AG10803 (cell line): ENCODE data around the gene DIABLO.
"Not testable (repeated sequence)": the region's sequence is repeated elsewhere in the genome, so short reads cannot be mapped to it uniquely, and the experiment has no call there.

Experiments used
- DNase-seq: peaks from one replicate; pipeline ENCODE4 v3.0.0; 2010; ENCODE audit warnings: low read depth
- H3K4me3 ChIP-seq: 2 replicates; pipeline ENCODE4 v1.5.1; 2011; ENCODE audit warnings: mild to moderate bottlenecking, low read length, control low read depth
- CTCF ChIP-seq: conservative IDR thresholded peaks from 2 replicates; pipeline ENCODE4 v1.5.1; 2011; ENCODE audit warnings: mild to moderate bottlenecking, low read length, control low read depth, inconsistent platforms

DIABLO gene

GRCh38 chr12:122225683-122226365 lies at the start of gene DIABLO:
Gene DIABLO, minus strand, starts transcription at chr12:122226052. Its CDS starts 38 bp downstream, at chr12:122226014.
- peak within 1 kb of the TSS; percentile 93 for H3K4me3 ChIP-seq
- no peak for TF ChIP-seq CTCF
- DNase-seq, result peak; percentile 99

DNA sequence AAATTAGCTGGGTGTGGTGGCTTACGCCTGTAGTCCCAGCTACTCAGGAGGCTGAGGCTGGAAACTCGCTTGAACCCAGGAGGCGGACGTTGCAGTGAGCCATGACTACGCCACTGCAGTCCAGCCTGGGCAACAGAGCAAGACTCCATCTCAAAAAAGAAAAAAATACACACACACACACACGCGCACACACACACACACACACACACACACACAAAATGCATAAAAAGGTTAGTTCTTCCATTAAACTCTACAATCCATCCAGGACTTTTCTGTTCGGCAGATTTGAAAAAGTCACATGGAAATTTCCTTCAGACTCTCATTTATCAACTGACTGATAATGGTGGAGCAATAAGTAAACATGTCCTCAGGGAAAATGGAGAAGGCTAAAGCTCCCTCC lies 49.6 kb upstream of the DIABLO start:
- H3K4me3 ChIP-seq, result no peak overlapping the region
- TF ChIP-seq CTCF, result no peak
- DNase-seq, result no peak

DNA sequence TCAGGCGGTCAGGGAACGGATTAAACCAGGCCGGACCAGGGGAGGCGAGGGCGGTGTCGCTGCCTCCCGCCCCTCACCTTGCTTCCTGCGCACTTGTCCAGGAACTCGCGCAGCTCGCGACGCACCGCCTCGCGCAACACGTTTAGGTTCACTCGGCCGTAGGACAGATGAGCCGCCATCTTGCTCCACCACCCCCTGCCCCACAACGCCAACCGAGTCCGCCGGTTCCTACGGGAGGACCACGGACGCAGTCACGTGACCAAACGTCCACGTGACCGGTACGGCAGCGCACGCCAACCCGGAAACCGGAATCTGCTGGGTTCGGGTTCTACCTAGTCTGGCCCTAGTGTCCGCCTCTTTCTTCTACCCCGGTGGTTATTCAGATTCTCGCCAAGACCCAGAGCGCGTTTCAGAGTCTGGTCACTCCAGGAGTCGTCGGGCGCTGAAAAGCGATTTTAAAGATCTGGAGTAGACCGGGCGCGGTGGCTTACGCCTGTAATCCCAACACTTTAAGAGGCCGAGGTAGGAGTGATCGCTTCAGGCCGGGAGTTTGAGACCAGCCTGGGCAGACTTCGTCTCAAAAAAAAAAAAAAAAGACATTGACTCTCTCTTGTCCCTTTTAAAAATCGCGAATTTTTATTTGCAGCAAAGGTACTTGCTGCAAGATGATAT lies 40.5 kb upstream of the DIABLO start, which contains the start of gene VPS33A:
VPS33A (minus strand) TSS at position 265 of the 672 bp plus-strand sequence; CDS start at position 179, 86 bp downstream.
- H3K4me3 ChIP-seq, result peak within 1 kb of the TSS; percentile 99
- DNase-seq, result peak; percentile 99
- no peak for TF ChIP-seq CTCF

- peak overlapping the region; percentile 99 for H3K4me3 ChIP-seq
- peak; percentile 20 for DNase-seq
Measured at GRCh38 chr12:122265886-122266229, 40.0 kb upstream of the DIABLO start.

GRCh38 chr12:122265476-122265875 lies 39.6 kb upstream of the DIABLO start:
- H3K4me3 ChIP-seq, result peak overlapping the region; percentile 99
- no peak for DNase-seq
- no peak for TF ChIP-seq CTCF

More at GRCh38 chr12:122265886-122266229, 40.0 kb upstream of the DIABLO start:
- TF ChIP-seq CTCF, result no peak

DNA sequence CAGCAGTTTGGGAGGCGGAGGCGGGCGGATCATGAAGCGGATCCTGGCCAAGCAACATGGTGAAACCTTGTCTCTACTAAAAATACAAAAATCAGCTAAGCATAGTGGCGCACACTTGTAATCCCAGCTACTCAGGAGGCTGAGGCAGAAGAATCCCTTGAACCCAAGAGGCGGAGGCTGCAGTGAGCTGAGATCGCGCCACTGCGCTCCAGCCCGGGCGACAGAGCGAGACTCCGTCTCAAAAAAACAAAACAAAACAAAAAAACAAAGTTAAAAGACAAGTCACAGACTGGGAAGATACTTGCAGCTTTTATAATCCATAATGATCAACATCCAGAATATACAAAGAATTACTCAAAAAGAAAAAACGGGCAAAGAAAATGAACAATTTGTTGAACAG lies 34.9 kb upstream of the DIABLO start:
- H3K4me3 ChIP-seq, DNase-seq: not testable (repeated sequence)

DNA sequence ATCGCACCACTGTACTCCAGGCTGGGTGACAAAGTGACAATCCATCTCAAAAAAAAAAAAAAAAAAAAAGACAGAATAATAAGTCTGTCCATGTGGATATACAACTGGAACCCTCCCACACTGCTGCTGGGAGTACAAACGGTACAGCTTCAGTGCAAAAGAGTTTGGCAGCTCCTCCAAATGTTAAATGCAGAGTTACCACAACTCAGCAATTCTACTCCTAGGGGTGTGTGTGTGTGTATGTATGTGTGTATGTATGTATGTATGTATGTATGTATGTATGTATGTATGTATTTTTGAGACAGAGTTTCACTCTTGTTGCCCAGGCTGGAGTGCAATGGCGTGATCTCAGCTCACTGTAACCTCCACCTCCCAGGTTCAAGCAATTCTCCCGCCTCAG lies 33.1 kb upstream of the DIABLO start:
- DNase-seq, H3K4me3 ChIP-seq: not testable (repeated sequence)

- DNase-seq, H3K4me3 ChIP-seq: not testable (repeated sequence)
Measured at GRCh38 chr12:122258462-122258861, 32.6 kb upstream of the DIABLO start.

DNA sequence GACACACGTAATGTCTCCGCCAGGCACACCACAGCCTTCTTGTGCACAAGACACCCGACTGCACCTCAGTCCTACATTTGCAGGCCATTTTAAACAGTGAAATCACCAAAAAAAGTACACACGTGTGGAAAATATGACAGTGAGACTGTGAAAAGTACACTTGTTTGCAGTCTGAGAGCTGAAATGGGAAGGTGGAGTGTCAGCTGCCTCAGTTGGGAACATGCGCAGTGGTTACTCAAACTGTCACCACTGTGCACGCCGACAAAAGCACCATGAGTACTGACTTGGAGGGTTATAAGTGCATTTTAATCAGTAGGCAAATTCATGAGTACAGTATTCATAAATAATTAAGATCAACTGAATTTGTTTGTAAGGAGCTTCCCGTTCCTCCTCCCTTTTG lies 24.7 kb upstream of the DIABLO start:
- DNase-seq, result no peak
- no peak overlapping the region for H3K4me3 ChIP-seq
- TF ChIP-seq CTCF, result no peak
